ENCODE measurements around the gene AKAP3. TPM values are rescaled to one million over a fixed set of nuclear protein-coding genes. Genes with fewer than 3 reads are reported as not detected.
A peak's percentile ranks its signal among the peaks of the same experiment; 100 is the strongest.

AKAP3 gene
- total RNA-seq, 2 experiments from 2014 or later = 1.3 to 2.8 TPM

- H3K9me3 Mint-ChIP-seq (ENCODE audit: low read depth) = no peaks in the 10 kb centered on the region
- ATAC-seq (no peak), DNase-seq (no peak)
- H3K27ac Mint-ChIP-seq = no peak overlapping the region
- H3K27me3 Mint-ChIP-seq = peaks cover 3% of the 10 kb centered on the region
- ChIA-PET CTCF (interaction anchor here (0.7 kb wide), 1 partner anchor 117 kb away, joined by 4 read pairs; no protein-coding TSS in a partner anchor), POLR2A (no interaction called here)
- no peak overlapping the region for H3K4me3 Mint-ChIP-seq
- peaks cover 17% of the 10 kb centered on the region for H3K4me1 Mint-ChIP-seq
- no peaks in the 10 kb centered on the region for H3K36me3 Mint-ChIP-seq (ENCODE audit: low read depth)
- intact Hi-C loops (cut with DNase I, micrococcal nuclease) = loop anchor here (5.0 to 10.0 kb wide), 2 partner anchors 290 to 1697 kb away; partner anchors contain the start of gene TNFRSF1A (in 1 of the 2)
These were observed 3.8 kb downstream of the AKAP3 start for GRCh38 chr12:4645023-4645422.

DNA sequence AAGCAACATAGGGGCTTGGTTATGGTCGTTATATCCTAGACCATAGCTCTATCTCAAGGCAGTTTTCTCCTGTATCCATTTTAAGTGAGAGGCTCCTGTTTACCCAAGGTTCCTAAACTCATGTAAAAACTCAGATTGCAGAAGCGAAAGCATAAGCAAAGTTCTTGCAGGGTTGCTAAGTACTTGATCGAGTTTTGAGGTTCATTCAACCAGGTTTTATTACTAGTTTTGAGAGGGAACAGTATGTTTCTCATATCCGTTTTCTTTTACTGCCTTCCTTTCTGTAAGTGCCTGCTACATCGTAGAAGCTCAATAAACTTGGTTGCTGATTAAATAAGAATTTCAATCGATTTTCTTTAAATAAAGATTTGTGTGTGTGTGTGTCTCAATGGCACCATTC, 5.1 kb downstream of the AKAP3 start:
- ChIA-PET CTCF (interaction anchor here (1.1 to 2.0 kb wide), 2 partner anchors 9 to 119 kb away, joined by 3 to 9 read pairs; no protein-coding TSS in a partner anchor), POLR2A (interaction anchor here (1.1 kb wide), 1 partner anchor 11 kb away, joined by 3 read pairs; no protein-coding TSS in a partner anchor)
- Mint-ChIP-seq H3K27me3 (peaks cover 7% of the 10 kb centered on the region), H3K9me3 (ENCODE audit: low read depth) (no peaks in the 10 kb centered on the region), H3K27ac (no peak overlapping the region), H3K4me1 (peaks cover 11% of the 10 kb centered on the region), H3K36me3 (ENCODE audit: low read depth) (no peaks in the 10 kb centered on the region), H3K4me3 (no peak overlapping the region)
- ATAC-seq (no peak), DNase-seq (no peak)
- intact Hi-C loops (cut with DNase I, micrococcal nuclease) = loop anchor here in 1 of 2 experiments (10.0 kb wide), 1 partner anchor 289 kb away; no protein-coding TSS in a partner anchor

DNA sequence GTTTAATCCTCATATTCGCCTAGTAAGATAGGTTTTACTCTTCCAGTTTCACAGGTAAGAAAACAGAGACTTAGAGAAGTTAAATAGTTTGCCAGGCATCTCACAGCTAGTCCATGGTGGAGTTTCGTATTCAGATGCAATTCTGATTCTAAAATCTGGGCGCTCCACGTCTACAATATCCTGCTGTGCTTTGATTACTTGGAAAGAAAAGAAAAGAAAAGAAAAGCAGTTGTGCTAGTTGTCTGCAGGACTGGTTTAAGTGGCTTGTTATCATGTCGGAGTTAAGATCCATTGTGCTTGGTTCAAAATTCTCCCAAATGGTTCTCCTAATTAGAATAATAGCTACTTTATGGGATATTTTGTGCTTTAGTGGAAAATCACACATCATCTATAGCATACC, 18.6 kb downstream of the AKAP3 start:
- POLR2A ChIA-PET = no interaction called here
- no peaks in the 10 kb centered on the region for H3K4me1 Mint-ChIP-seq
- ATAC-seq (no peak), DNase-seq (no peak)
- no peaks in the 10 kb centered on the region for H3K9me3 Mint-ChIP-seq (ENCODE audit: low read depth)
- intact Hi-C loops (cut with DNase I, micrococcal nuclease) = no loop called here
- no peaks in the 10 kb centered on the region for H3K36me3 Mint-ChIP-seq (ENCODE audit: low read depth)
- CTCF ChIA-PET = interaction anchor here (1.0 to 1.4 kb wide), 2 partner anchors 26 to 36 kb away, joined by 3 read pairs; no protein-coding TSS in a partner anchor
- H3K27ac Mint-ChIP-seq = no peak overlapping the region
- no peak overlapping the region for H3K4me3 Mint-ChIP-seq
- H3K27me3 Mint-ChIP-seq = peaks cover 9% of the 10 kb centered on the region

DNA sequence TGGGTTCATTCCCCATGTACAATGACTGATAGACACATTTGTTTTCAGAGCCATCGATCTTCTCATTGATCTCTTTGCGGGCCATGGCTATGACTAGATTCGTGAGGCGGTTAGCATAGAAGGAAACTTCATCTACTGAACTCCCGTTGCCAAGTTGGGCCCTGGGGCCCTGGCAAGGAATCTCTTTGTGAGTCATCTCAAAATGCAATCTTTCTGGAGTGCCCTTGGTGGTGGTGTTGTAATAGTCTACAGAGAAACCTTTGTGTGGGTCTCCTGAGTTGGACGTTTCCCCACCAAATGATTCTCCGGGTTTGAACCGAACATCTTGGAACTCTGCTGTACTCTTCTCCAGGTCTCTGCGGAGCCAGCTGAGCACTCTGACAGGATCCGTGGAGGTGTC, 20.4 kb downstream of the AKAP3 start:
- H3K9me3 Mint-ChIP-seq (ENCODE audit: low read depth) = no peaks in the 10 kb centered on the region
- POLR2A ChIA-PET = no interaction called here
- H3K27ac Mint-ChIP-seq = no peak overlapping the region
- no peak overlapping the region for H3K4me3 Mint-ChIP-seq
- no peaks in the 10 kb centered on the region for H3K36me3 Mint-ChIP-seq (ENCODE audit: low read depth)
- no peaks in the 10 kb centered on the region for H3K4me1 Mint-ChIP-seq
- no peak for ATAC-seq
- CTCF ChIA-PET = no interaction called here
- no peak for DNase-seq
- peaks cover 9% of the 10 kb centered on the region for H3K27me3 Mint-ChIP-seq
- intact Hi-C loops (cut with DNase I, micrococcal nuclease) = no loop called here

DNA sequence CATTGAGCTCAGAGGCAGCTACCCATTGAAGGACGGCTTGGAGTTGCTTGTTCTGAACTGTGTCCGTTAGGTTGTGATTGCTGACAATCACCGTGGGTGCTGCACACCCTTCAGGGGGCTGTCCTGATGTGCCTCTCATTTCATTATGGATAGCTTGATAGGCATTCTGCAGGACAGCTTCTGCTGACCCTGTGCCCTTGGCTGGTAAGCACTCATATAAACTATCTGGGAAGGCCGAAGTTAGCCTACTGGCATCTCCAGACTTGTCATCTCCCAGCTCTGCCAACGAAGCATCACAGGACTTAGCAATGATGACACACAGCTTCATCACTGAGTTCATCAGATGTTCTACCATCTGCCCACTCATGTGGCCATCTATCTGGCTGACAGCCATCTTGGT, 22.3 kb downstream of the AKAP3 start:
- Mint-ChIP-seq H3K36me3 (ENCODE audit: low read depth) (no peaks in the 10 kb centered on the region), H3K4me3 (no peak overlapping the region), H3K27me3 (peaks cover 11% of the 10 kb centered on the region), H3K4me1 (no peaks in the 10 kb centered on the region), H3K27ac (no peak overlapping the region), H3K9me3 (ENCODE audit: low read depth) (no peaks in the 10 kb centered on the region)
- ChIA-PET POLR2A (no interaction called here), CTCF (interaction anchor here (0.9 to 1.5 kb wide), 2 partner anchors 24 to 35 kb away, joined by 4 read pairs; no protein-coding TSS in a partner anchor)
- ATAC-seq = no peak
- no peak for DNase-seq
- intact Hi-C loops (cut with DNase I, micrococcal nuclease) = no loop called here

GRCh38 chr12:4621511-4621910, 27.3 kb downstream of the AKAP3 start:
- ATAC-seq (no peak), DNase-seq (no peak)
- POLR2A ChIA-PET = no interaction called here
- CTCF ChIA-PET = interaction anchor here (0.7 to 1.2 kb wide), 4 partner anchors 17 to 236 kb away, joined by 3 to 4 read pairs (median 4); partner anchors contain the start of genes AKAP3 and NDUFA9
- Mint-ChIP-seq H3K4me1 (no peaks in the 10 kb centered on the region), H3K4me3 (no peak overlapping the region), H3K27me3 (peaks cover 11% of the 10 kb centered on the region), H3K9me3 (ENCODE audit: low read depth) (no peaks in the 10 kb centered on the region), H3K36me3 (ENCODE audit: low read depth) (no peaks in the 10 kb centered on the region), H3K27ac (no peak overlapping the region)
- intact Hi-C loops (cut with DNase I, micrococcal nuclease) = no loop called here

DNA sequence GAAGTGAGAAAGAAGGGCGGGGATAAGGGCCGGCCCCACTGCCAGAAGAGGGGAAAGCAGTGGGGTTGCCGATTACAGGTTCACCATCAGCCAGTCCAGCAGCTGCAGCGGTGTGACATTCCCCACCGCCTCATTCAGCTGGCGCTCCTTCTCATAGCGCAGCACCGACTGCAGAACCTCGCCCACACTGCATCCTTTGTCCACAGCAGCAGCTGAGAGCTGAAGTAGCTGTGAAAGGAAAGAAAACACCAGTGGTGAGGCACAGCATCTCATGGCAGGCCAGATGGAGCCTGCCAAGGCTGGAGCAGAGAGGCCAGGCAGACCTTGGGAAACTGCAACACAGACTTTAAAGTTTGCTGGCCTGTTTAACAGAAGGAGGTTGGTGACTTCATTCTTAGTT, 33.2 kb downstream of the AKAP3 start:
- ATAC-seq (no peak), DNase-seq (no peak)
- ChIA-PET POLR2A (no interaction called here), CTCF (interaction anchor here (2.1 kb wide), 1 partner anchor 11 kb away, joined by 9 read pairs; no protein-coding TSS in a partner anchor)
- Mint-ChIP-seq H3K9me3 (ENCODE audit: low read depth) (no peaks in the 10 kb centered on the region), H3K36me3 (ENCODE audit: low read depth) (peaks cover 24% of the 10 kb centered on the region), H3K27me3 (no peaks in the 10 kb centered on the region), H3K4me3 (no peak overlapping the region), H3K4me1 (no peaks in the 10 kb centered on the region), H3K27ac (no peak overlapping the region)
- intact Hi-C loops (cut with DNase I, micrococcal nuclease) = no loop called here

DNA sequence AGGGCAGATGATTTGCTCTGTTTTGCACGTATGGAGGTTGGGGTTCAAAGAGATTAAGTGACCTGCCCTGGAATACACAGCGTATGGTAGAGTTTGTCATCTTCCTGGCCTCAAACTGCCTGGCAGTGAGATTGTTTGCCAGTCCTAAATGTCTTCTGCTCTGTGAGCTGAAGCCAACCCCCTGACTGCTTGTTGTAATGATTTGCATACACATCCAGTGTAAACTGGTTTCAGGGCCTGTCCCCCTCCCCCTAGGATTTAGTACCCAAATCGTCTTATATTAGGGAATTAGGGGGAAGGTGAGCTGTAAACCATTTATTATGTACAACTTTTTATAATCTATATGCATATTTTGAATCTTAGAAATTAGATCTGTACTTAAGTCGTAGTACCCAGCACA, 38.4 kb downstream of the AKAP3 start:
- ChIA-PET CTCF (interaction anchor here (1.2 kb wide), 1 partner anchor 13 kb away, joined by 3 read pairs; no protein-coding TSS in a partner anchor), POLR2A (no interaction called here)
- Mint-ChIP-seq H3K4me3 (no peak overlapping the region), H3K36me3 (ENCODE audit: low read depth) (peaks cover 29% of the 10 kb centered on the region), H3K9me3 (ENCODE audit: low read depth) (no peaks in the 10 kb centered on the region), H3K4me1 (peaks cover 13% of the 10 kb centered on the region), H3K27me3 (no peaks in the 10 kb centered on the region), H3K27ac (no peak overlapping the region)
- DNase-seq (no peak), ATAC-seq (no peak)
- intact Hi-C loops (cut with DNase I, micrococcal nuclease) = no loop called here

- ChIA-PET POLR2A (no interaction called here), CTCF (no interaction called here)
- intact Hi-C loops (cut with DNase I, micrococcal nuclease) = no loop called here
- Mint-ChIP-seq H3K27ac (no peak overlapping the region), H3K4me1 (peaks cover 18% of the 10 kb centered on the region), H3K9me3 (ENCODE audit: low read depth) (no peaks in the 10 kb centered on the region), H3K27me3 (no peaks in the 10 kb centered on the region), H3K4me3 (no peak overlapping the region), H3K36me3 (ENCODE audit: low read depth) (peaks cover 26% of the 10 kb centered on the region)
- ATAC-seq (no peak), DNase-seq (no peak)
These were observed 39.8 kb downstream of the AKAP3 start for GRCh38 chr12:4609071-4609470.

GRCh38 chr12:4607056-4607455, 41.8 kb downstream of the AKAP3 start:
- ATAC-seq (no peak), DNase-seq (no peak)
- POLR2A ChIA-PET = no interaction called here
- no peaks in the 10 kb centered on the region for H3K27me3 Mint-ChIP-seq
- intact Hi-C loops (cut with DNase I, micrococcal nuclease) = no loop called here
- H3K9me3 Mint-ChIP-seq (ENCODE audit: low read depth) = no peaks in the 10 kb centered on the region
- H3K27ac Mint-ChIP-seq = no peak overlapping the region
- H3K4me3 Mint-ChIP-seq = no peak overlapping the region
- CTCF ChIA-PET = no interaction called here
- peaks cover 18% of the 10 kb centered on the region for H3K4me1 Mint-ChIP-seq
- H3K36me3 Mint-ChIP-seq (ENCODE audit: low read depth) = peaks cover 13% of the 10 kb centered on the region

- CTCF ChIA-PET = interaction anchor here (0.5 to 4.5 kb wide), 22 partner anchors 10 to 1137 kb away, joined by 3 to 19 read pairs (median 4); partner anchors contain the start of genes AKAP3 and NDUFA9
- Mint-ChIP-seq H3K27me3 (no peaks in the 10 kb centered on the region), H3K36me3 (ENCODE audit: low read depth) (peaks cover 4% of the 10 kb centered on the region), H3K9me3 (ENCODE audit: low read depth) (no peaks in the 10 kb centered on the region), H3K4me3 (peak overlapping the region; percentile 95), H3K4me1 (peaks cover 18% of the 10 kb centered on the region), H3K27ac (peak overlapping the region; percentile 96)
- peak; percentile 90 for DNase-seq
- intact Hi-C loops (cut with DNase I, micrococcal nuclease) = loop anchor here (1.0 to 2.0 kb wide), 4 partner anchors 44 to 154 kb away; partner anchors contain the start of genes AKAP3 (in 2 of the 2), NDUFA9 (in 2 of the 2) and RAD51AP1 (in 1 of the 2)
- POLR2A ChIA-PET = interaction anchor here (2.1 kb wide), 1 partner anchor 44 kb away, joined by 9 read pairs; the partner anchor contains the start of genes AKAP3 and NDUFA9
- peak; percentile 98 for ATAC-seq
These were observed 44.1 kb downstream of the AKAP3 start for GRCh38 chr12:4604684-4605193.

- Mint-ChIP-seq H3K27ac (no peak overlapping the region), H3K4me3 (no peak overlapping the region), H3K27me3 (no peaks in the 10 kb centered on the region), H3K36me3 (ENCODE audit: low read depth) (peaks cover 2% of the 10 kb centered on the region), H3K4me1 (peaks cover 18% of the 10 kb centered on the region), H3K9me3 (ENCODE audit: low read depth) (no peaks in the 10 kb centered on the region)
- ChIA-PET POLR2A (interaction anchor here (2.1 kb wide), 1 partner anchor 45 kb away, joined by 9 read pairs; the partner anchor contains the start of genes AKAP3 and NDUFA9), CTCF (interaction anchor here (0.5 to 4.5 kb wide), 18 partner anchors 9 to 1017 kb away, joined by 3 to 19 read pairs (median 4); partner anchors contain the start of genes AKAP3 and NDUFA9)
- ATAC-seq (no peak), DNase-seq (no peak)
- intact Hi-C loops (cut with DNase I, micrococcal nuclease) = loop anchor here (1.0 to 2.0 kb wide), 4 partner anchors 45 to 155 kb away; partner anchors contain the start of genes AKAP3 (in 2 of the 2), NDUFA9 (in 2 of the 2) and RAD51AP1 (in 1 of the 2)
These were observed 44.9 kb downstream of the AKAP3 start for GRCh38 chr12:4603946-4604345.
